22Rv1 (cell line): ENCODE measurements around the gene CYP3A7.

ENCODE experiments used
- ZFX ChIP-seq: fragments of 450-650 bp; IDR thresholded peaks from 2 replicates; pipeline ENCODE4 v1.6.1; 2017; ENCODE audit warnings: antibody characterized with exemption, borderline replicate concordance
- TF ChIP-seq, protein P1 (sequence below): fragments of 450-650 bp; IDR thresholded peaks from 2 replicates; pipeline ENCODE4 v1.5.1; 2017; ENCODE audit warnings: mild to moderate bottlenecking

DNA sequence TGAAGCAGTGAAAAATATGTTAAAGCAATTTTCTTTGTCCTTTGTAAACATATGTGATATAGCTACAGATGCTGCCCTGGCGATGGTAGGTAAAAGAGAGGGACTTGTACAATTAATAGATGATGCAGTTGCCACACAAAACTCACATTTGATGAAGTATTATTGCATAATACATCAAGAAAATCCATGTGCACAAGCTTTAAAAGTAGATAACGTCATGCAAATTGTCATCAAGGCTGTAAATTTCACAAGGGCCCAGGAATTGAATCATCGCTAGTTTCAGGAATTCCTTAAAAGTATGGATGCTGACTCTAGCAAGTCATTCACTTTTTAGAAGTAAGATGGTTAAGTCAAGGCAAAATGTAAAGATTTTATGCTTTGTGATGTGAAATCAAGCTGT, 65.2 kb downstream of the CYP3A7 start:
- TF ChIP-seq, protein P1, sequence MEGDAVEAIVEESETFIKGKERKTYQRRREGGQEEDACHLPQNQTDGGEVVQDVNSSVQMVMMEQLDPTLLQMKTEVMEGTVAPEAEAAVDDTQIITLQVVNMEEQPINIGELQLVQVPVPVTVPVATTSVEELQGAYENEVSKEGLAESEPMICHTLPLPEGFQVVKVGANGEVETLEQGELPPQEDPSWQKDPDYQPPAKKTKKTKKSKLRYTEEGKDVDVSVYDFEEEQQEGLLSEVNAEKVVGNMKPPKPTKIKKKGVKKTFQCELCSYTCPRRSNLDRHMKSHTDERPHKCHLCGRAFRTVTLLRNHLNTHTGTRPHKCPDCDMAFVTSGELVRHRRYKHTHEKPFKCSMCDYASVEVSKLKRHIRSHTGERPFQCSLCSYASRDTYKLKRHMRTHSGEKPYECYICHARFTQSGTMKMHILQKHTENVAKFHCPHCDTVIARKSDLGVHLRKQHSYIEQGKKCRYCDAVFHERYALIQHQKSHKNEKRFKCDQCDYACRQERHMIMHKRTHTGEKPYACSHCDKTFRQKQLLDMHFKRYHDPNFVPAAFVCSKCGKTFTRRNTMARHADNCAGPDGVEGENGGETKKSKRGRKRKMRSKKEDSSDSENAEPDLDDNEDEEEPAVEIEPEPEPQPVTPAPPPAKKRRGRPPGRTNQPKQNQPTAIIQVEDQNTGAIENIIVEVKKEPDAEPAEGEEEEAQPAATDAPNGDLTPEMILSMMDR, result no peak
- no peak for TF ChIP-seq ZFX
